NB4 (cell line): ENCODE results near the gene MIS12.

Experiments used
- CTCF ChIP-seq: IDR thresholded peaks from one replicate; pipeline ENCODE4 v1.5.1; 2012; ENCODE audit warnings: low read depth, low read length
- MAX ChIP-seq: IDR thresholded peaks from 2 replicates; pipeline ENCODE4 v1.6.1; 2011; ENCODE audit warnings: low read depth, low read length
- MYC ChIP-seq: IDR thresholded peaks from 2 replicates; pipeline ENCODE4 v1.6.1; 2011; ENCODE audit warnings: low read depth, low read length
- POLR2A ChIP-seq: IDR thresholded peaks from 2 replicates; pipeline ENCODE4 v1.6.1; 2011; ENCODE audit warnings: mild to moderate bottlenecking; ENCODE audit not compliant: insufficient read length; ENCODE audit errors: extremely low read depth

DNA sequence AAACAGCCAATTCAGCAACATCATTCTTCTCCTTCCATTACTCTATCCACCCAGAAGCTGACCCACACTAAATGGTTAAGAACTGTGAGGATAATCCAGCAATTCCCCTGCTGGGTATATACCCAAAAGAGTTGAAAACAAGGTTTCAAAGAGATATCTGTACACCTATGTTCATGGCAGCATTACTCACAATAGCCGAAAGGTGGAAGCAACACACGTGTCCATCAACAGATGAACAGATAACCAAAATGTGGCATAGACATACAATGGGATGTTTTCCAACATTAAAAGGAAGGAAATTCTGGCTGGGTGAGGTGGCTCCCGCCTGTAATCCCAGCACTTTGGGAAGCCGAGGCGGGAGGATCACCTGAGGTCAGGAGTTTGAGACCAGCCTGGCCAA is 19.9 kb downstream of the MIS12 start:
- TF ChIP-seq CTCF (no peak), POLR2A (no peak), MYC (no peak), MAX (no peak)
